ENCODE measurements around the gene IL13RA1. TPM values are rescaled to one million over a fixed set of nuclear protein-coding genes. Genes with fewer than 3 reads are reported as not detected.

The IL13RA1 gene
- total and polyA plus RNA-seq, 4 donors = 31.2 to 137 (median 44.5) TPM

DNA sequence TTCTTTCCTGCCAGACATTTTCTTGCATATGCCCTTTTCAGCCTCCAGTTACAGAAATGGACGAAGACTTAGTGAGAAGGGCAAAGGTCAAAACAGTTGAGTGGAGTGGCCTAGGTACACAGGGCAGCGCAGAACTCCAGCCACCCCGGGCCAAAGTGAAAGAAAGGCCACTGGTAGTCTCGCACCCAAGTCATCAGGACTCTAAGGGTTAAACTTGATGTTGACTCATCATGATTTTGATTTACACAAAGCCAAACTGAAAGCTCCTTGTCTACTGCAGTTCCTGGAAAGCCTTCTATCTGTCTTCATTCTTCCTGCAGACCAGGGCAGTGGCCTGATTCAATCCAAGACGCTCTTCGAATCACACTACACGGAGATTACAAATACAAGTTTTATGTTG, 2.6 kb upstream of the IL13RA1 start:
- H3K4me1 ChIP-seq (ENCODE audit: control insufficient read depth in 4 of 4, insufficient read depth in 4 of 4, low read length in 3 of 4) = peaks cover 11 to 30% (median 25%) of the 10 kb centered on the region in 4 donors
- 25% methylated on average over 7 of the region's 7 CpGs for WGBS
- H3K27ac ChIP-seq (ENCODE audit: low read depth in 1 of 2, low read length in 2 of 2) = no peak overlapping the region
- H3K4me3 ChIP-seq (ENCODE audit: low read depth in 1 of 3, low read length in 3 of 3) = no peak overlapping the region
- TF ChIP-seq SP1 (IDR thresholded peaks at IDR 0.05) (peak; percentile 15), RXRA (IDR thresholded peaks at IDR 0.05) (peak; percentile 31 to 57), HNF4A (conservative IDR thresholded peaks at IDR 0.05) (peak; percentile 30 to 53)
- TF ChIP-seq, protein P1, sequence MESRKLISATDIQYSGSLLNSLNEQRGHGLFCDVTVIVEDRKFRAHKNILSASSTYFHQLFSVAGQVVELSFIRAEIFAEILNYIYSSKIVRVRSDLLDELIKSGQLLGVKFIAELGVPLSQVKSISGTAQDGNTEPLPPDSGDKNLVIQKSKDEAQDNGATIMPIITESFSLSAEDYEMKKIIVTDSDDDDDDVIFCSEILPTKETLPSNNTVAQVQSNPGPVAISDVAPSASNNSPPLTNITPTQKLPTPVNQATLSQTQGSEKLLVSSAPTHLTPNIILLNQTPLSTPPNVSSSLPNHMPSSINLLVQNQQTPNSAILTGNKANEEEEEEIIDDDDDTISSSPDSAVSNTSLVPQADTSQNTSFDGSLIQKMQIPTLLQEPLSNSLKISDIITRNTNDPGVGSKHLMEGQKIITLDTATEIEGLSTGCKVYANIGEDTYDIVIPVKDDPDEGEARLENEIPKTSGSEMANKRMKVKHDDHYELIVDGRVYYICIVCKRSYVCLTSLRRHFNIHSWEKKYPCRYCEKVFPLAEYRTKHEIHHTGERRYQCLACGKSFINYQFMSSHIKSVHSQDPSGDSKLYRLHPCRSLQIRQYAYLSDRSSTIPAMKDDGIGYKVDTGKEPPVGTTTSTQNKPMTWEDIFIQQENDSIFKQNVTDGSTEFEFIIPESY (IDR thresholded peaks at IDR 0.05) = no peak
- H3K9me3 ChIP-seq (ENCODE audit: control insufficient read depth in 4 of 4, low read length in 3 of 4) = no peaks in the 10 kb centered on the region
- DNase-seq (ENCODE audit: low spot score) = no peak
- no peaks in the 10 kb centered on the region for H3K36me3 ChIP-seq (ENCODE audit: control insufficient read depth in 4 of 4, insufficient read depth in 3 of 4, low read depth in 1 of 4, low read length in 3 of 4)
- no peaks in the 10 kb centered on the region for H3K27me3 ChIP-seq (ENCODE audit: control insufficient read depth in 4 of 4, insufficient read depth in 4 of 4, low read length in 3 of 4)
- no peak overlapping the region for H3K9ac ChIP-seq (ENCODE audit: low read depth in 1 of 2, low read length in 2 of 2)

DNA sequence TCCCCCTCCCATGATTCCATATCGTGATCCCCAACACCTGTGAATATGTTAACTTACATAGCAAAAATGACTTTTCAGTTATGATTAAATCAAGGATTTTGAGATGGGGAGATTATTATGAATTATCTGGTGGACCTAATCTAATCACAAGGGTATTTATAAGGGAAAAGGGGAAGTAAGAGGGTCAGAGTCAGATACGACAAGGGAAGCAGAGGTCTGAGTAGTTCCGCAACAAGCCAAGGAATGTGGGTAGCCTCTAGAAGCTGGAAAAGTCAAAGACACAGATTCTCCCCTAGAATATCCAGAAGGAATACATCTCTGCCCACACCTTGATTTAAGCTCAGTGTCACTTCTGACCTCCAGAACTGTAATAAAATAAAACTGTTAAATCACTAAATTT, 1.0 kb upstream of the IL13RA1 start:
- Histone ChIP-seq H3K36me3 (ENCODE audit: control insufficient read depth in 4 of 4, insufficient read depth in 3 of 4, low read depth in 1 of 4, low read length in 3 of 4) (no peaks in the 10 kb centered on the region), H3K4me1 (ENCODE audit: control insufficient read depth in 4 of 4, insufficient read depth in 4 of 4, low read length in 3 of 4) (peaks cover 12 to 36% (median 28%) of the 10 kb centered on the region in 4 donors), H3K27ac (ENCODE audit: low read depth in 1 of 2, low read length in 2 of 2) (peak overlapping the region; percentile 91 to 93), H3K9ac (ENCODE audit: low read depth in 1 of 2, low read length in 2 of 2) (no peak overlapping the region), H3K9me3 (ENCODE audit: control insufficient read depth in 4 of 4, low read length in 3 of 4) (no peaks in the 10 kb centered on the region), H3K4me3 (ENCODE audit: low read depth in 1 of 3, low read length in 3 of 3) (peak overlapping the region in 2 of 3 donors; percentile 50 to 93), H3K27me3 (ENCODE audit: control insufficient read depth in 4 of 4, insufficient read depth in 4 of 4, low read length in 3 of 4) (no peaks in the 10 kb centered on the region)
- TF ChIP-seq HNF4G (IDR thresholded peaks at IDR 0.05) (no peak), SP1 (IDR thresholded peaks at IDR 0.05) (no peak), FOXA2 (IDR thresholded peaks at IDR 0.05) (no peak), GABPA (IDR thresholded peaks at IDR 0.05 in 1 of 2, conservative IDR thresholded peaks at IDR 0.05 in 1 of 2) (no peak)
- WGBS = 60% methylated on average over 3 of the region's 3 CpGs
- DNase-seq (ENCODE audit: low spot score) = no peak

DNA sequence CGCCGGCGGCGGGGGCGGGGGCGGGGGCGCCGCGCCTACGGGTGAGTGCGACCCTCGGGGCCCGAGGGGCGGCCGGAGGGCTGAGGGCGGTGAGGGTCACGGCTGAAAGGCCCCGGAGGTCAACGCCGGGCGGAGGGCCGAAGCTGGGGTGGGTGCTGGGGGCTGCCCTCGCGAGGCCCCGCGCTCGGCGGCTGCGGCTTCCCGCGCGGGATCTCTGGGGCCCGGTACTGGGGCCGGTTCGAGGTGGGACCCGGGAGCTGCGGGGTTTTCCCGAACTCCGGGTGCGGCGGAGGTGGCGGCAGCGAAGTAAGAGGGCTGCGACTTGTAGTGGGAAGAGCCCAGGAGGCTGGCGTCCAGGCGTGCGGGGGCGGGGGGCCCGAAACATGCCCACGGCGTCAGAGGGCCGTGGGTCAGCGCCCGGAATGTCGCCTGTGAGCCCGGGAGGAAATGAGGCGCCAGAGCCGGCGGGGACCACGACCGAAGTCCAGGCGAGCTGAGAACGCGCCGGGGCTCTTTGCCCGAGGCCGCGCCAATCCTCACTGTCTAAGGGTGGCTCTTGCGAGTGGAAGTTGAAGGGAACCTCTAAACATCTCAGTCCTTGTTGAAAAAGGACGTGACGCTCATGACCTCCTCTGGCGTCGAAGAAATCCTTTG, 407 bp downstream of the IL13RA1 start:
- peaks cover 12 to 36% (median 28%) of the 10 kb centered on the region in 4 donors for H3K4me1 ChIP-seq (ENCODE audit: control insufficient read depth in 4 of 4, insufficient read depth in 4 of 4, low read length in 3 of 4)
- DNase-seq (ENCODE audit: low spot score) = peak; percentile 34
- H3K9me3 ChIP-seq (ENCODE audit: control insufficient read depth in 4 of 4, low read length in 3 of 4) = no peaks in the 10 kb centered on the region
- no peaks in the 10 kb centered on the region for H3K27me3 ChIP-seq (ENCODE audit: control insufficient read depth in 4 of 4, insufficient read depth in 4 of 4, low read length in 3 of 4)
- peak overlapping the region; percentile 45 to 93 (median 61) for H3K4me3 ChIP-seq (ENCODE audit: low read depth in 1 of 3, low read length in 3 of 3)
- peak overlapping the region; percentile 91 to 93 for H3K27ac ChIP-seq (ENCODE audit: low read depth in 1 of 2, low read length in 2 of 2)
- peak overlapping the region; percentile 33 to 71 for H3K9ac ChIP-seq (ENCODE audit: low read depth in 1 of 2, low read length in 2 of 2)
- 1% methylated on average over 73 of the region's 73 CpGs for WGBS
- no peaks in the 10 kb centered on the region for H3K36me3 ChIP-seq (ENCODE audit: control insufficient read depth in 4 of 4, insufficient read depth in 3 of 4, low read depth in 1 of 4, low read length in 3 of 4)
- TF ChIP-seq GABPA (IDR thresholded peaks at IDR 0.05 in 1 of 2, conservative IDR thresholded peaks at IDR 0.05 in 1 of 2) (no peak), FOXA2 (IDR thresholded peaks at IDR 0.05) (no peak), NR2F2 (IDR thresholded peaks at IDR 0.05) (no peak), FOXA1 (IDR thresholded peaks at IDR 0.05) (no peak), JUND (IDR thresholded peaks at IDR 0.05) (no peak), SP1 (IDR thresholded peaks at IDR 0.05) (peak; percentile 28), TAF1 (conservative IDR thresholded peaks at IDR 0.05) (peak; percentile 54), RXRA (IDR thresholded peaks at IDR 0.05) (peak; percentile 26 to 38), YY1 (IDR thresholded peaks at IDR 0.05) (no peak), RAD21 (IDR thresholded peaks at IDR 0.05) (no peak), HNF4G (IDR thresholded peaks at IDR 0.05) (no peak)
- TF ChIP-seq, protein P1 (IDR thresholded peaks at IDR 0.05) = no peak
- TF ChIP-seq, protein P2, sequence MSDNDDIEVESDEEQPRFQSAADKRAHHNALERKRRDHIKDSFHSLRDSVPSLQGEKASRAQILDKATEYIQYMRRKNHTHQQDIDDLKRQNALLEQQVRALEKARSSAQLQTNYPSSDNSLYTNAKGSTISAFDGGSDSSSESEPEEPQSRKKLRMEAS (IDR thresholded peaks at IDR 0.05) = no peak
- TF ChIP-seq, protein P3, sequence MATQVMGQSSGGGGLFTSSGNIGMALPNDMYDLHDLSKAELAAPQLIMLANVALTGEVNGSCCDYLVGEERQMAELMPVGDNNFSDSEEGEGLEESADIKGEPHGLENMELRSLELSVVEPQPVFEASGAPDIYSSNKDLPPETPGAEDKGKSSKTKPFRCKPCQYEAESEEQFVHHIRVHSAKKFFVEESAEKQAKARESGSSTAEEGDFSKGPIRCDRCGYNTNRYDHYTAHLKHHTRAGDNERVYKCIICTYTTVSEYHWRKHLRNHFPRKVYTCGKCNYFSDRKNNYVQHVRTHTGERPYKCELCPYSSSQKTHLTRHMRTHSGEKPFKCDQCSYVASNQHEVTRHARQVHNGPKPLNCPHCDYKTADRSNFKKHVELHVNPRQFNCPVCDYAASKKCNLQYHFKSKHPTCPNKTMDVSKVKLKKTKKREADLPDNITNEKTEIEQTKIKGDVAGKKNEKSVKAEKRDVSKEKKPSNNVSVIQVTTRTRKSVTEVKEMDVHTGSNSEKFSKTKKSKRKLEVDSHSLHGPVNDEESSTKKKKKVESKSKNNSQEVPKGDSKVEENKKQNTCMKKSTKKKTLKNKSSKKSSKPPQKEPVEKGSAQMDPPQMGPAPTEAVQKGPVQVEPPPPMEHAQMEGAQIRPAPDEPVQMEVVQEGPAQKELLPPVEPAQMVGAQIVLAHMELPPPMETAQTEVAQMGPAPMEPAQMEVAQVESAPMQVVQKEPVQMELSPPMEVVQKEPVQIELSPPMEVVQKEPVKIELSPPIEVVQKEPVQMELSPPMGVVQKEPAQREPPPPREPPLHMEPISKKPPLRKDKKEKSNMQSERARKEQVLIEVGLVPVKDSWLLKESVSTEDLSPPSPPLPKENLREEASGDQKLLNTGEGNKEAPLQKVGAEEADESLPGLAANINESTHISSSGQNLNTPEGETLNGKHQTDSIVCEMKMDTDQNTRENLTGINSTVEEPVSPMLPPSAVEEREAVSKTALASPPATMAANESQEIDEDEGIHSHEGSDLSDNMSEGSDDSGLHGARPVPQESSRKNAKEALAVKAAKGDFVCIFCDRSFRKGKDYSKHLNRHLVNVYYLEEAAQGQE (IDR thresholded peaks at IDR 0.05) = no peak
- TF ChIP-seq, protein P4, sequence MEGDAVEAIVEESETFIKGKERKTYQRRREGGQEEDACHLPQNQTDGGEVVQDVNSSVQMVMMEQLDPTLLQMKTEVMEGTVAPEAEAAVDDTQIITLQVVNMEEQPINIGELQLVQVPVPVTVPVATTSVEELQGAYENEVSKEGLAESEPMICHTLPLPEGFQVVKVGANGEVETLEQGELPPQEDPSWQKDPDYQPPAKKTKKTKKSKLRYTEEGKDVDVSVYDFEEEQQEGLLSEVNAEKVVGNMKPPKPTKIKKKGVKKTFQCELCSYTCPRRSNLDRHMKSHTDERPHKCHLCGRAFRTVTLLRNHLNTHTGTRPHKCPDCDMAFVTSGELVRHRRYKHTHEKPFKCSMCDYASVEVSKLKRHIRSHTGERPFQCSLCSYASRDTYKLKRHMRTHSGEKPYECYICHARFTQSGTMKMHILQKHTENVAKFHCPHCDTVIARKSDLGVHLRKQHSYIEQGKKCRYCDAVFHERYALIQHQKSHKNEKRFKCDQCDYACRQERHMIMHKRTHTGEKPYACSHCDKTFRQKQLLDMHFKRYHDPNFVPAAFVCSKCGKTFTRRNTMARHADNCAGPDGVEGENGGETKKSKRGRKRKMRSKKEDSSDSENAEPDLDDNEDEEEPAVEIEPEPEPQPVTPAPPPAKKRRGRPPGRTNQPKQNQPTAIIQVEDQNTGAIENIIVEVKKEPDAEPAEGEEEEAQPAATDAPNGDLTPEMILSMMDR (IDR thresholded peaks at IDR 0.05; ENCODE audit: low read depth, low read length, missing input control) = no peak
- TF ChIP-seq, protein P5, sequence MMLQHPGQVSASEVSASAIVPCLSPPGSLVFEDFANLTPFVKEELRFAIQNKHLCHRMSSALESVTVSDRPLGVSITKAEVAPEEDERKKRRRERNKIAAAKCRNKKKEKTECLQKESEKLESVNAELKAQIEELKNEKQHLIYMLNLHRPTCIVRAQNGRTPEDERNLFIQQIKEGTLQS (IDR thresholded peaks at IDR 0.05) = no peak

Data from liver (tissue), 9 donors.